GM19463 (cell line): Measurements from ENCODE around the gene DPP10.

Experiments used
- ATAC-seq: cut with Tn5 transposase; IDR thresholded peaks from one replicate; pipeline ENCODE4 v1.9.1; 2021; ENCODE audit warnings: mild to moderate bottlenecking, moderate library complexity; ENCODE audit not compliant: unreplicated experiment

The DPP10 gene

DNA sequence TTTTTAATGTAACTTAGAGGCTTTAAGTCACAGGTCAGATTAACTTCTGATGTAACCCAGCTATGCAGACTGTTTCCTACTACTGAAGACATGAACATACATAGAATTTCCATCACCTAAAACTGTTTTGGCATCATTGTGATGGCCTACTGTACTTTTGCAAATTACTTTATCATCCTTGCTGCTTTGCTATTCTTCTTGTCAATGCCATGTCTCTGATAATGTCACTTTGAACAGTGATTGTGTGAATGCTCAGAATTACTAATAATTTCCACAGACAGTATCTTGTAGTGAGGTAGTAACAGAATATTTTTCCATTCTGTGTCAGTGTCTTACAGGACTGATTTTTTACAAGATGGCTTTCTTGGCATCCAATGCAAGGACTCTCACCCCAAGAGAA, 663.5 kb downstream of the DPP10 start:
- ATAC-seq = no peak

DNA sequence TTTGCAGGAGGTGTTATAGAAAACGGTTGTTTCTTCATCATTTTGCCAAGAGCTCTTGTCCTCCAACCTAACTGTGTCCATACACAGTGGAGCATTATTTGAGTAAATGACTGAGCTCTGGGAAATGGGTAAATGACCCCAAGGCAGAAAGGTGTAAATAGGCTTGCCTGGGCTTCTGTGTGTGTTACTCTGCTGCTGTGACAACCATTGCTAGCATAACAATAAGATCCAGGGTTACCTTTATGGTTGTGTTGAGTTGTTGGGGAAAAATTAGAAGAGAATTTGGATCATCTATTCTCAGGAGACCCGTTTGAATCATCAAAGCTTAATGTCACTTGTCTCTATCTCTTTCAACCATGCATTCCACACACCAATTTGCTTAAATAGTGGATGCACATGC, 672.7 kb downstream of the DPP10 start:
- no peak for ATAC-seq

DNA sequence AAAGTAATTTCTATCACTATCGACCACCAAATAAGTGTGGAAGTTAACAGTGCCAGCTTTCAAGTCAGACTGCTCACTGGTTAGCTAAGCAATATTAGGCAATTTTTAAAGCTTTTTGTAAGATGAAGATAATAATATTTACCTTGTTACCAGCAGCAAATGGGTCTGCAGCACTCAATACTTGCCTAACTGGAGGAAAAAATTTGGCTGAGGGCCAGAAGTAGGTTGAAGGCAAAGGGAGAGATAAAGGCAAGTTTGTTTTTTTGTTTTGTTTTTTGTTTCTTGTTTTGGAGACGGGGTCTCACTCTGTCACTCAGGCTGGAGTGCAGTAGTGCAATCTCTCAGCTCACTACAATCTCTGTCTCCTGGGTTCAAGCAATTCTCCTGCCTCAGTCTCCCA, 675.9 kb downstream of the DPP10 start:
- no peak for ATAC-seq

DNA sequence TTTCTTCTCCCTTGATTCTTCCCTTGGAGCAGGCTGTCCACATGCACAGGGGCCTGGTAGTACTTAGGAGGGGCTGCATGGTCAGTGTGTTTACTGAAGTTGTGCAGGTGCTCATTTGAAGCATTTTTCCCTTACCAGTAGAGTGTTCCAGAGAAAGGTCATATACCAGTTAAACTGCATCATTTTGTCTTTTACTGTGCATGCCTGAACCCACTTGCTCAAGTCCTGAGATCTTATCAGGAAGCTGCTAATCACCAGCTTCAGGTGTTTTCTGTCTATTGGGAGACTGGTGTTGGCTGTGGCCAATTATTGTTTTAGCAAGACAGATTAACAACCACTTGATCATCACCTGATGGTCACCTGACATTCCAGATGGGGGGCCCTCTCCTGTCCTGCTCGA, 676.6 kb downstream of the DPP10 start:
- ATAC-seq = no peak

DNA sequence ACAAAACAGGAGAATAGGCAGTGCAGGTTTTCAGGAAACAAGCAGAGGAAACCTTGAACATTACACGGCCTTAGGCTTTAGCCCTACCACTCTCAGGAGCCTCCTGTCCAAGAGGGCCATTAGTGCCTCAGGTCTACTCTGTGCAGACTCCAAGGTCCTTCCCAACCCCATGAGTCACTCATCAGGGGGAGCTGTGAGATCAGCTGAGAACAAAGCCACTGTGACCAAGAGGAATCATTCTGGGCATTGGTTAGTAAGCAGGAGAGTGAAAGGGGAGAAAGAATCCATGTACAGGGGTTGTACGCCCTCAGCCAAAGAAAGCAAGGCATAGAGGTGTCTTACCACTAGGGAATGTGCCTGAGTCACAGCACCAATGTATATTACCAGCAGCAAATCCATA, 680.3 kb downstream of the DPP10 start:
- no peak for ATAC-seq

DNA sequence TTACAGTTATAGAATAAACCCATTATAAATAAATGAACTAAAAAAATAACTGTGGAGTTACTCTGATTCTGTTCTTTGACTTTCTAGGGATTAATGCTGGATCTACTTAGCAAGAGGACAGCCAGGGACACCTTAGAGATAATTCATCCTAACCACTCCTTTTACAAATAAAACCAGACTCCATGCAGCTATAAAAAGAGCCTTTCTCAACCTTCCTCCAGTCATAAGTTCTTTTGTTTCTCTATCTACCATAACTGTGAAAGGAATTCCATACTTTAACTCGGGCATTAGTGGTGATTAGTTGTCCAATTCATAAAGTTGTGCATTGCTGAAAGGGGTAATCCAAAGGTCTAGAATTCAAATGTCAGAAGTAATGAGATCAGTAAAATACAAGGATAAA, 682.4 kb downstream of the DPP10 start:
- no peak for ATAC-seq

DNA sequence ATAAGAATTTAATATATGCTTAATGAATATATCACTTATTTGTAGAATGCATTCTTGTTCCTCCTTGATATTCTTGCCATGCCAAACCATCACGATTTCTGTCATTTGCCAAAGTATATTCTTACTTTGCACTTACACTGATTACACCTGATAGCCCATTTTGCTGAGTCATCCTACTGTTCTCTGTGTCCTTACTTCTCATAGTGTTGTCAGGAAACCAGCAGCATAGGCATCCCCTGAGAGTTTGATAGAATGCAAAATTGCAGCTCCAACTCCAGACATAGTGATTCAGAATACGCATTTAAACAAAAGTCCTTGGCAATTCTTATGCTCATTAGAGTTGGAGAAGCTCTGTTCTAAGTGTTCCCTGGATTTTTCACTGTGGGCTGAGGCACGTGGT, 687.1 kb downstream of the DPP10 start:
- ATAC-seq = no peak

DNA sequence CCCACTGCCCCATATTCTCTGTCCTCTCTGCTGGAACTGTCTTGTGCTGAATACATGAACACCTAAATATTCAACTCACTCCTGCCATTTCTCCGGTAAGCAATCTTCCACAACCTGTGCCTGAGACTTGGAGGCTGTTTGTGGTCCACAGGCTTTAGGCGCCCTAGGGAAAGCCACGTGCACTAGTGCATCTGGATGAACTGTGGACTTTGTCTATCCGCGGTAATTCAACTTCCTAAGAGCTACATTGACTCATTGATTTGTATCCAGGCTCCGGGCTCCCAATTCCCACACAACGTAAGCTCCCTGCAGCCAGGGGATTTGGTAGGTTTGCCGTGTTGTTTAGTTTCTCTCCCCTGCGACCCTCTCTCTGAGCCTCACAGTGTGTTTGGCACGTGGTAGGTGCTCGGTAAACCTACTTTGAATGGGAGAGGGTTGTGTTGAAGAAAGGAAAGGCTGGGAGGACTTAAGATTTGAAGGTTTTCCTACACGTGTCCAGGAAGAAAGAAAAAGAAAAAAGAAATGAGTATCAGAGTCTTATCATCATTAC, 718.2 kb downstream of the DPP10 start:
- ATAC-seq = no peak

DNA sequence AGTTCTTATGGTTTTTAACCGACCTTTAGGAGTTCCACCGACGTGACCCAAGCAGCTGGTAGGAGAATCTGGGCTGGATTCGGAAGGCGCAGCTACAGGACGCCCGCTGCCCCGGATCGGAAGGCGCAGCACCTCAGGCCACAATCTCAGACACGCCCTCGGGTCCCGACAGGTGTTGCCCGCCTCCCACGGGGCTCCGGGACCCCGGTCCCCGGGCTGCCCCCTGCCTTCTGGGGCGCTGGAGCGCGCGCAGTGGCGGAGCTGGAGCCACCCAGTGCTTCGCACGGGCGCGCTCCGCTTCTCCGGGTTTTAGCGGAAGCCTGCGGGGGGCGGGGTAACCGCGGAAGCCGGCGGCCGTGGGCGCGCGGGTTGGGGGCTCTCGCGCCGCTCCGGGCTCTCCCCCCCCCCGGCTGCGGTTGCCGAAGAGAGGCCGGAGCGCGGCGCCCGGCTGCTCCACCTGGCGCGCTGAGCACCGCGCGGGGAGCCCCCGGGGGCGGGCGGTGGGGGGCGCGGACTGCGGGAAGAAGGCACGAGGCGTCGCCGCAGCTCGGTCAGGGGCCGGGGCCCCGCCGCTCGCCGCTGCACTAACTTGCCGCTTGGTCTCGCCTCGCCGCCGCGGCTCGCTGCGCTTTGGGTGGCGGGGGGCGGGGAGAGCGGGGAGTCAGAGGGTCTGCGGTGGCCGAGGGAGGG, 718.8 kb downstream of the DPP10 start:
- no peak for ATAC-seq

DNA sequence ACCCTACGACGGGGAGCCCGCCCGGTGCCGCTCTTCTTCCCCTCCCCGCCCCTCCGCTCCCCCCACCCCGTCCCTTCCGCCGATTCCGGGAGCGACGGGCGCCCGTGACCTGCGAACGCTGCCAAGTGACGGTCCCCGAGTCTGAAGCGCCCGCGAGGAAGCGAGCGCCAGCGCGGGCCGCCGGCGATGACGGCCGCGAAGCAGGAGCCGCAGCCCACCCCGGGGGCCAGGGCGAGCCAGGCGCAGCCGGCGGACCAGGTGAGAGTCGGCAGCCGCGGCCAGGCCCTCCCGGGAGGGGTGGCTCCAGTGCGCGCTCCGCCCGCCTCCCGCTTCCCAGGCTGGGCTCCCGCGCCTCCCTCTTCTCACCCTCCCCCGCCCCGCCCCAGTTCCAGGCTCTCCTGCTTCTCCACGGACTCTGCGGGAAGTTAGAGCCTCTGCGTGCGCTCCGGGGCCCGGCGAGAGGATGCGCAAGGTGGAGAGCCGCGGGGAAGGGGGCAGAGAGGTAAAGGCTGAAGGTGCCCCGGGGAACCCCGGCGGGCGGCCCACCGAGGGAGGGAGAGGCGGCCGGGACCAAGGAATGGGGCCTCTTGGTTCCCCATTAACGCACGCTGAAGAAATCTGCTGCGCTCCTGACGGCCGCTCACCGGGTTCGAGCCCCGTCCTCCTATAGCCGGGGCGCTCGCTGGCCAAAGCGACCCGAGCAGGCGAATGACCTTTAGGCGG, 719.5 kb downstream of the DPP10 start:
- no peak for ATAC-seq

DNA sequence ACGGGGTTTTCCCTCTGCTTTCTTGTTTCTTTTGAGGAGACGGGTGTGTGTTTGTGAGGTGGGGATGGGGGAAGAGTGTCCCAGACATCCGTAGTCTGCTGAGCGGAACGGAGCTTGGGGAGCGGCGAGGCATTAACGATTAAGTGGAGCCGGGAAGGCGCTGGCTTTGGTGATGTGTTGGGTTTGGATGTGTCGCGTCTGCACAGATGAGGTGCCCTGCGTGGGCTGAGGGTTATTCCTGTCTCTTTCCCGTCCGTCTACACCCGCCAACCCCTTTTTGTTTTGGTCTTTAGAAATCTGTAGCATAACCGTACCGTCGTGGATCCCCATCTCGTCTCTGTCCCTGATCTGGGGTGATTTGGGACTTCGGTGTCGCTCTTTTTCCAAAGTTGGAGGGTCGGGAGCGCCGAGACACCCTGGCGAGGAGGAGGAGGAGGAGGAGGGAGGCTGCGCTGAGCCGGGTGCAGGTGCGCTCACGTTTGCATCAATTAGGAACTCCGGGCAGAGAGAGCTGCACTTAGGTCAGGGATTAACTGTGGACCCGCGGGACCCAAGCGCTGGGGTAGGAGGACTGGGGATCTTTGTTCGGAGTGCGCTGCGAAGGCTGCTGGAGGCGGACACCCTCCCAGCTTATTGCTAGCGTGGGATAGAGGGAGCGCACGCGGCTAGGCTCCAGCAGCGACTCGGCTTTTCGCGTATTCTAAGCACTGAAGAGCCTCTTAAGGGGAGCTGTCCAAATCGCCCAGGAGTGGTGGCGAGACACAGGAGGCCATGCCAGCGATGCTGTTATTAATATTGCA, 720.3 kb downstream of the DPP10 start:
- ATAC-seq = no peak

DNA sequence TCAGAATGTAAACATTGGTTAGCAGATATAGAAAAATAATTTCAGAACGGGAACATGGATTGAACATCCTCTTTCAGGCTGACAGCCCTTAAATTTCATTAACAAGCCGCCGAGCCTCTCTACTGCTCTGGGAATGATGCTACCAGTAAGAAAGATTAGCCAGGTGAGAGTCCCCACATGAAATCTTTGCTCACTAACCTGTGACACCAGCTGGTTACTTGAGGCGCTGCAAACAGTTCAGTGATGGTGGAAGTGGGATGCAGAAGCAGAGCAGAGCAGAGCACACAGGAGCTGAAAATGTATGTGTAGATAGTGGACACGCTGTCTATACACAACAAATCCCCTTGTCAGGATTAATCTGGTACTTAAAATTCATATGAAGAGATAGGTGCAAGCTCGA, 721.1 kb downstream of the DPP10 start:
- no peak for ATAC-seq

DNA sequence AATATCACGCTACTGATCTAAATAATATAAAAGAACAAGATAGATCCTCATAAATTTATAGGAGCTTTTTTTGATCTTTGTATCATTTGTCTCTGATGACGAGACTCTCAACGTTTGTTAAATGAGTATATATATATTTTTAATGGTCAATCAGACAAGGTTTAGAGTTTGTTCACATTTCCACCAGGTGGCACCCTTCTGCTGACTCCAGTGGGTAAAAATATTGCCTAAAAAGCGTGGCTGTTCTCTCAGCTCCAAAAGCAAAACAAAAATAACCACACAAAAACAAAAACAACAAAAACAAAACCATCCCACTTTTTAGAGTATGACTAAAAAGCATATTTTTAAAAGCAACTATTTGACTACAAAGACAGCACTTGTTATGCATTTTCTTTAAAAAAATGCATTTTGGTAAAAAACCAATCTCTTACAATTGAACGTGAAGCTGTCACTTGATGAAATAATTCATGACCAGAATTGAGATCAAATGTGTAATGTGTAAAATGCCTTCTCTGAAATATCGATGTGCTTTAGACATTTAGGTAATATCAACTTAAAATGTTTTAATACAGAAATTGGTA, 723.2 kb downstream of the DPP10 start:
- ATAC-seq = no peak

DNA sequence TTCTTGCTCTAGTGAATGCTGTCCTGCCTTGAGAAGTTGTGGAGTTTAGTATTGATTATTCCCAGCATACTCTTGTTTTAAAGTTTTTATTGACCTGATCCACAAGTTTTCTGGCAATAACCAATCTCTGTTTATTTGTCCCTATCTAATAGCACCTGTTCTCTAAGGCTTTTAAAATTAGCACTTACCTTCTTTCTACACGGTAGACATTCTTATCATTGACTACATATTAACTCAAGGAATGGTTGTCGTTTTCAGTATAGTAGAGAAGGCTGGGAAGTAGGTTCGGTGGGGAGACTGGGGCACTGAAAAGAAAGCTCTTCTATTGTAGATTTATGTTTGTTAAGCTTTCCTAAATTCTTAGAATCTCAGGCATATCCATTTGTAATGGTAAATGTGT, 726.0 kb downstream of the DPP10 start:
- ATAC-seq = no peak

DNA sequence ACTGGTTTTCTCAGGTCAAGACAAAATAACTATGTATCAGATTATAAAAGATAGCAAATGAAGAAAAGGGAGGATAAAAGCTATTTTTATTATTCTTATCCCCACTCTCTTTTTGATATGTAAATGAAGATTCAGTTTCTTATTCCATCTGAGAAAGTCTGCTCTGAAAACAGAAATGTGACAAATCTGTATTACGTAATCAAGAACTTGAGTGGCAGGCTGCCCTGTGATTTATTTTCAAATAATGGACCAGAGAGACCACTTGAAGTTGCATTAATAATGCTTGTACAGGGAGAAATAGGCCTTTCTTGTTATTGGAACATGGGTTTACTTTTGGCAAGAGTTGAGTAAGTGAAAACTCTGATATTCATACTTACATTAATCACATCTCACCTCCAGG, 727.4 kb downstream of the DPP10 start:
- no peak for ATAC-seq

DNA sequence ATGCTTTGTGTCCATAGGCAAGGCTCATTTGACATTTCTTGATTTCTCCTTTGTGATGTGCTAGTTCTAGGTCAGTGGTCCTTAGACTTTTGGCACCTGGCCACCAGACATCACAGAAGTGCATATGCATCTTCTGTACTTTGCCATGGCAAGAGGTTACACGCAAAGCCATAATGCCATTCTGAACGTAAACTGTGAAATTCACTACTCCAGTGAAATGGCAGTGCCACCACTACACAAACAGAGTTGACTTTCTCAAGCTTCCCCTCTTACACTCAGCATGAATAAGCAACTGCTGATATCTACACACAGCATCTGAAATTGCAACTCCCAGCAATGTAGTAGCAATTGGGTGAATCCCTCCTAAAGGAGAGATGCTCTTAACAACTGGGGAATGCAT, 729.3 kb downstream of the DPP10 start:
- no peak for ATAC-seq

DNA sequence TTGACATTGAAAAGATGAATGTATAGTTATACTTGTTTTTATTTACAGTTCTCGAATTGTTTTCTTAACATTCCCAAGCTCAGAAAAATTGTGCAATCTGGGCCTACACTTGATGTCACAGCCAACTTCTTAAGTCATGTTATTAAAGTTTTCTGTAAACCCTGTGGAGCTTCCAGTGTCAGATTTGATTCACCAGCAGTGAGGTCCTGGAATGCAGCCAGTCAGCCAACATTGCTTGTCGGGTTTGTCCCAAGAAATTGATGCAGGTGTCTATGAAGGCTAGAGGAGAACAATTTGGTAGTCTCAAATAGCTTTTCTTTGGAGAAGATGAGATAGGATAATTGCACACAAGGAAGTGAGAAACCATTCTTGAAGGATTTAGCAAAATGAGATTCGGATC, 732.2 kb downstream of the DPP10 start:
- ATAC-seq = no peak

DNA sequence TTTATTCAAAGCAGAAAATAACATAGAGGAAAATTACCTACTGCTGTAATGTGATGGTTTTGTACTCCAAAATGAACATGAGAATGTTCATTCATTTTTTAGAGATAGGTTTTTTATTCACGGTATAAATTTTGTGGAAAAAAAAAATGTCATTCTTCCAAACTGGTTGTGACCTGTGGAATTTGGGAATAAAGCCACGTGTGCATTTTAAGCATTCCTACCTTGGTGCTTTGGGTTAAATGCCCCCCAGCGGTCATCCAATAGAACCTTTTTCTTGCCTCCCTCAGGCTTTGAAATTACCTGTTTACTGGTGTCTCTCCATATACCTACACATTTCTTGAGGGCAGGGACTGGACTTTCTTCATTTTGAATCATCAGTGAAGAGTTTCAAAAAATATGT, 740.7 kb downstream of the DPP10 start:
- no peak for ATAC-seq

DNA sequence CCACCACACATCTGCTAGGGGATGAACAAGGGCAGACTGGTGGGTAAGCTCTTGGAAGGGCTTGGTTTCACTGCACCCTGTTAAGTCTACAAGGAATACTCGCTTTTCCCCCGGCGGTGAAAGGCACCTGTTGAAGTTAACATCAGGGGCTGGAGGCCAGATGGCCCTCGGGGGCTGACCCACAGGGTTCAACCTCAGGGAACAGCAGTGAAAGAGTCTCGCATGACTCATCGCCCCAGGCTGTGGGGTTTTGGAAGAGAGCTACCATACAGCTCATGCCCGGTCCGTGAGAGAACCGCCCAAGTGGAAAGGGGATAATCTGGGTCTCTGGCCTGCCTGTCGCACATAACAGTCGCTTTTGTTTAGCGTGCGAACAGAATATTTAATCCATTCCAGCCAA, 748.0 kb downstream of the DPP10 start:
- no peak for ATAC-seq

DNA sequence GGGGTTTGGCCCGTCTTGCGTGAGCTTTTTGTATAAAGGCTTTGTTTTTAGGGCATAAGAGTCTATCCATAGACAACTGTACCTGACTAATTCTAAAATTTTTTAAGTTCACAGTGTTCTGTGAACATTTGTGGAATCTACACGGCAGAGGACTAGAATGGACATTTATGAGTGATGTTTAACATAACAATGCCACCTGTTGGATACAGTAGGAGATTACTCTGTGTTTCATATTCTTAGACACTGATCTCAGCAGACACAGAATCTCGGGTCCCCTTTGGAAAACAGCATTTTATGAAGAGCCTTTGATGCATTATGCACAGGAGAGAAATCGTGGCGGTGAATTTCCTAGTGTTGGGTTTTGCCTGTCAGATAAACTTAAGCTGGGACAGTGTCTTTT, 752.2 kb downstream of the DPP10 start:
- ATAC-seq = no peak

DNA sequence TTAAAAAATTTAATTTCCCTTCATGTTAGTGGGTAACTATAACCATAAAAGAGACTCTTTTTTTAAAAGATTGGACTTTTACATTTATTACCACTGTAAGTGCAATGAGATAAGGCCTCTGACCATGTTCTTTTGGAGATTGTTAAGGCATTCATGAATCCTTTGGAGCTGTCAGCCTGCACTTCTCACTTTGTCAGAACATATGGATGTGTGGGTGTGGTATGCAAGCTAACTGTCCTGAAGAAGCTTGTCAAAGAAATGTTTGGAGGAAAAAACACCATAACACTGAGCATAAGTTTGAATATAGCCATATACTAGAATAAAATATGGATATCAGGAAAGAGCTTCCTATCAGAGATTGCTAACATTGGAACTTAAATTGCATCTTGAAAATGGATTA, 754.1 kb downstream of the DPP10 start:
- no peak for ATAC-seq
